GM12878 (cell line): ENCODE results near the gene TK1. TPM values are rescaled to one million over a fixed set of nuclear protein-coding genes. Genes with fewer than 3 reads are reported as not detected.

Source experiments
- ATAC-seq: fragments of 200-7000 bp; cut with Tn5 transposase; 3 replicates; pipeline ENCODE4 v1.9.1; 2020; ENCODE audit warnings: mild to moderate bottlenecking, moderate library complexity
- BruUV-seq: library from RNA; stranded (reverse); fragments of 400-500 nt; replicated peaks from 2 replicates; lab custom pipeline; 2021; lab: Mats Ljungman, UMichigan
- CTCF ChIA-PET: fragments of 300-600 bp; sonication (Branson Sonifier 250); formaldehyde crosslinking; extraction: SDS; loops from one replicate; lab custom pipeline; 2021; ENCODE audit warnings: inconsistent platforms; lab: Yijun Ruan, JAX
- POLR2A ChIA-PET: fragments of 350-600 bp; formaldehyde crosslinking; extraction: SDS; loops from one replicate; lab custom pipeline; 2021; ENCODE audit warnings: inconsistent platforms; lab: Charles Lee
- RAD21 ChIA-PET: fragments of 300-600 bp; sonication (Branson Sonifier 250); formaldehyde crosslinking; loops from one replicate; lab custom pipeline; 2023; ENCODE audit warnings: antibody characterized with exemption; ENCODE audit not compliant: unreplicated experiment; lab: Charles Lee
- SMC1A ChIA-PET: fragments of 300-600 bp; sonication (Branson Sonifier 250); formaldehyde crosslinking; loops from one replicate; lab custom pipeline; 2023; ENCODE audit not compliant: unreplicated experiment, uncharacterized antibody; lab: Charles Lee
- DNase-seq: peaks from one replicate; pipeline ENCODE4 v3.0.0-alpha.2; 2011; ENCODE audit warnings: low read depth, low spot score
- FAIRE-seq: peaks from 3 replicates; lab custom pipeline; 2011; peaks lifted over from hg19 to GRCh38; lab: Jason Lieb, UNC
- H2AFZ ChIP-seq: 2 replicates; pipeline ENCODE4 v1.6.0; 2011; ENCODE audit warnings: low read depth, low read length, control low read depth; ENCODE audit not compliant: control insufficient read depth
- H3K27ac ChIP-seq: 2 replicates; pipeline ENCODE4 v1.5.1; 2011; ENCODE audit warnings: control low read depth; ENCODE audit not compliant: control insufficient read depth, insufficient read depth
- H3K27me3 ChIP-seq, 2 experiments: replicated peaks in 1 of 2; 2 replicates each; pipeline versions ENCODE4 v1.6.0 to v1.6.1; 2011; ENCODE audit warnings: low read length in 1 of 2; ENCODE audit not compliant: control insufficient read depth in 2 of 2, insufficient read depth in 2 of 2
- H3K36me3 ChIP-seq, 2 experiments: 2 replicates each; pipeline ENCODE4 v1.5.1; 2011; ENCODE audit warnings: low read length in 1 of 2; ENCODE audit not compliant: control insufficient read depth in 2 of 2, insufficient read depth in 2 of 2
- H3K4me1 ChIP-seq: 2 replicates; pipeline ENCODE4 v1.6.1; 2011; ENCODE audit warnings: mild to moderate bottlenecking, low read length, moderate library complexity, mixed read lengths; ENCODE audit not compliant: control insufficient read depth, insufficient read depth
- H3K4me2 ChIP-seq: 2 replicates; pipeline ENCODE4 v1.6.0; 2011; ENCODE audit warnings: control low read depth; ENCODE audit not compliant: control insufficient read depth, insufficient read depth
- H3K4me3 ChIP-seq: fragments of 200-600 bp; sonication (generic); 2 replicates; pipeline ENCODE4 v1.5.1; 2016
- H3K79me2 ChIP-seq: 2 replicates; pipeline ENCODE4 v1.6.0; 2011; ENCODE audit warnings: low read length; ENCODE audit not compliant: control insufficient read depth, insufficient read depth
- H3K9ac ChIP-seq: 2 replicates; pipeline ENCODE4 v1.8.0; 2011; ENCODE audit warnings: low read length, control low read depth, mixed read lengths; ENCODE audit not compliant: control insufficient read depth, insufficient read depth
- H3K9me3 ChIP-seq: replicated peaks from 3 replicates; pipeline ENCODE4 v1.5.1; 2011; ENCODE audit warnings: mild to moderate bottlenecking, low read length; ENCODE audit not compliant: control insufficient read depth, insufficient read depth
- H4K20me1 ChIP-seq: 2 replicates; pipeline ENCODE4 v1.6.0; 2011; ENCODE audit not compliant: control insufficient read depth, insufficient read depth
- ATF7 ChIP-seq: fragments of 450-650 bp; IDR thresholded peaks from 2 replicates; pipeline ENCODE4 v1.6.1; 2016; ENCODE audit warnings: low read depth, mild to moderate bottlenecking
- BCLAF1 ChIP-seq: fragments of 450-650 bp; IDR thresholded peaks from 2 replicates; pipeline ENCODE4 v1.6.1; 2017; ENCODE audit warnings: antibody characterized with exemption, mild to moderate bottlenecking, moderate library complexity
- CBFB ChIP-seq: IDR thresholded peaks from 2 replicates; pipeline ENCODE4 v1.6.1; 2016; ENCODE audit warnings: antibody characterized with exemption, low read depth
- CBX5 ChIP-seq: sonication (generic); IDR thresholded peaks from 2 replicates; pipeline ENCODE4 v1.6.1; 2016; ENCODE audit warnings: low read depth, moderate library complexity, mild to moderate bottlenecking, inconsistent platforms
- FOXM1 ChIP-seq: IDR thresholded peaks from 2 replicates; pipeline ENCODE4 v1.6.1; 2012; ENCODE audit warnings: low read depth, mild to moderate bottlenecking, inconsistent platforms, low read length, moderate library complexity
- HCFC1 ChIP-seq: fragments of 150-350 bp; IDR thresholded peaks from 2 replicates; pipeline ENCODE4 v1.6.1; 2014; ENCODE audit warnings: low read length
- HDAC2 ChIP-seq: fragments of 200-600 bp; sonication (generic); IDR thresholded peaks from 2 replicates; pipeline ENCODE4 v1.6.1; 2017
- MYB ChIP-seq: fragments of 150-350 bp; IDR thresholded peaks from 2 replicates; pipeline ENCODE4 v1.6.1; 2014; ENCODE audit warnings: mild to moderate bottlenecking, low read depth, low read length, borderline replicate concordance
- NFIC ChIP-seq: IDR thresholded peaks from 2 replicates; pipeline ENCODE4 v1.6.1; 2012; ENCODE audit warnings: low read depth, mild to moderate bottlenecking, inconsistent platforms, low read length, moderate library complexity
- NR2C2 ChIP-seq: IDR thresholded peaks from 2 replicates; pipeline ENCODE4 v1.6.1; 2011; ENCODE audit warnings: borderline replicate concordance, low read depth; ENCODE audit not compliant: control insufficient read depth, insufficient read length
- PAX8 ChIP-seq: fragments of 450-650 bp; IDR thresholded peaks from 2 replicates; pipeline ENCODE4 v1.6.1; 2017; ENCODE audit warnings: mild to moderate bottlenecking, moderate library complexity
- RELA ChIP-seq: fragments of 450-650 bp; IDR thresholded peaks from 2 replicates; pipeline ENCODE4 v1.8.0; 2014; ENCODE audit warnings: borderline replicate concordance; ENCODE audit not compliant: partially characterized antibody
- SKIL ChIP-seq: fragments of 450-650 bp; IDR thresholded peaks from 2 replicates; pipeline ENCODE4 v1.6.1; 2017; ENCODE audit warnings: mild to moderate bottlenecking, low read depth, inconsistent platforms; ENCODE audit not compliant: poor library complexity, severe bottlenecking
- SREBF1 ChIP-seq: IDR thresholded peaks from 2 replicates; pipeline ENCODE4 v1.6.1; 2012; ENCODE audit warnings: mild to moderate bottlenecking, low read length
- SRF ChIP-seq, 2 experiments: IDR thresholded peaks; 2 replicates each; pipeline ENCODE4 v1.6.1; 2011; ENCODE audit warnings: low read depth in 2 of 2, low read length in 2 of 2, mild to moderate bottlenecking in 1 of 2, moderate library complexity in 1 of 2
- USF2 ChIP-seq: IDR thresholded peaks from 2 replicates; pipeline ENCODE4 v1.6.1; 2011; ENCODE audit warnings: low read depth, low read length, improper control_type of control experiment, borderline replicate concordance
- ZNF622 ChIP-seq: fragments of 450-650 bp; IDR thresholded peaks from 2 replicates; pipeline ENCODE4 v1.6.1; 2017; ENCODE audit warnings: mild to moderate bottlenecking, inconsistent platforms
- WGBS: methylation state at CpG from one replicate; pipeline ENCODE4 v1.1.6; 2016; ENCODE audit warnings: low lambda C conversion rate; ENCODE audit not compliant: insufficient replicate concordance, insufficient coverage; ENCODE audit errors: missing lambda C conversion rate; 5-methylcytosine and 5-hydroxymethylcytosine counted together
- in situ Hi-C: fragments of 300-500 bp; cut with MboI; formaldehyde crosslinking; loops from 9 replicates; pipeline ENCODE4 v1.14.3; 2018; ENCODE audit warnings: mixed read lengths
- intact Hi-C: fragments of 100-400 bp; cut with micrococcal nuclease; formaldehyde crosslinking; loops from one replicate; pipeline ENCODE4 v1.14.2; 2022; ENCODE audit not compliant: unreplicated experiment
- polyA plus RNA-seq, 11 experiments: library from polyadenylated mRNA; depleted of rRNA in 4 of 11; unstranded in 6 of 11; stranded (reverse) in 5 of 11; fragments of >200 nt; fragmentation: Nextera tagmentation in 4 of 11; fragmentation: Illumina TruSeq in 1 of 11; extraction: Ambion mirVana in 4 of 11; extraction: Trizol in 1 of 11; gene quantifications; 1 replicate in 1 of 11; 2 replicates in 10 of 11; pipeline versions ENCODE4 v1.2.1 to v1.2.3, GENCODE V29; 2011 to 2016; ENCODE audit warnings: inconsistent platforms in 2 of 11, missing spikeins in 2 of 11, low read depth in 1 of 11
- total RNA-seq, 4 experiments: library from RNA; depleted of rRNA in 3 of 4; stranded (reverse); fragments of >200 nt in 3 of 4; fragmentation: Illumina TruSeq in 1 of 4; extraction: Trizol in 1 of 4; gene quantifications; 2 replicates each; pipeline versions ENCODE4 v1.2.1 to v1.2.3, GENCODE V29; 2013 to 2021

The TK1 gene
- total and polyA plus RNA-seq, 10 of the 15 experiments (the other 5 are each of a cell fraction or from before 2014, with no cell fraction given): 4.6 to 175 (median 77.9) TPM

GRCh38 chr17:78168242-78168902, 18.5 kb downstream of the TK1 start, which contains the start of gene SYNGR2:
TSS of gene SYNGR2 (plus strand) at chr17:78168581. CDS start at chr17:78168617, 36 bp downstream.
- ChIA-PET CTCF (interaction anchor here (1.9 kb wide), 1 partner anchor 34 kb away, joined by 8 read pairs; no protein-coding TSS in a partner anchor), RAD21 (interaction anchor here (1.0 to 2.2 kb wide), 2 partner anchors 16 to 52 kb away, joined by 5 to 6 read pairs; no protein-coding TSS in a partner anchor), POLR2A (interaction anchor here (0.6 to 8.7 kb wide), 7 partner anchors 8 to 127 kb away, joined by 4 to 85 read pairs (median 7); partner anchors contain the start of genes TMC6 and TMC8), SMC1A (interaction anchor here (1.4 to 1.9 kb wide), 4 partner anchors 14 to 20 kb away, joined by 3 to 11 read pairs (median 6); no protein-coding TSS in a partner anchor)
- Histone ChIP-seq H4K20me1 (no peaks in the 10 kb centered on the region; the same call in 1 of the 2 replicates), H3K9me3 (no peaks in the 10 kb centered on the region), H3K4me2 (peak within 1 kb of the TSS; percentile 96), H3K4me1 (peaks cover 30% of the 10 kb centered on the region), H3K9ac (peak within 1 kb of the TSS; percentile 97), H3K79me2 (peaks cover 54% of the 10 kb centered on the region), H2AFZ (peak within 1 kb of the TSS; percentile 81), H3K4me3 (peak within 1 kb of the TSS; percentile 70), H3K27ac (peak within 1 kb of the TSS; percentile 94), H3K36me3 (peaks cover 0 to 17% of the 10 kb centered on the region in 2 experiments; a peak in 3 of 4 replicates), H3K27me3 (no peaks in the 10 kb centered on the region)
- ATAC-seq (peak; percentile 70), FAIRE-seq (no peak), DNase-seq (no peak)
- WGBS: under 1% methylated on average over 54 of the region's 84 CpGs
- intact Hi-C loops: loop anchor here (2.0 kb wide), 1 partner anchor 14 kb away; no protein-coding TSS in a partner anchor
- BruUV-seq: no TSS peak
- in situ Hi-C loops: loop anchor here (25.0 kb wide), 1 partner anchor 1906 kb away; the partner anchor contains the start of gene UBALD2
- no peak for TF ChIP-seq SKIL
- no peak for TF ChIP-seq USF2
- no peak for TF ChIP-seq SREBF1
- TF ChIP-seq NFIC: no peak
- no peak for TF ChIP-seq FOXM1
- TF ChIP-seq PAX8: no peak
- TF ChIP-seq HCFC1: no peak
- TF ChIP-seq ATF7: no peak
- TF ChIP-seq SRF (IDR thresholded peaks at IDR 0.05; ENCODE audit: low read depth in 2 of 2, low read length in 2 of 2): no peak
- TF ChIP-seq RELA: peak; percentile 59
- TF ChIP-seq BCLAF1: 0 out of 2 replicates have a peak, but pooled peaks have one; percentile 39
- no peak for TF ChIP-seq CBX5
- TF ChIP-seq NR2C2: no peak
- no peak for TF ChIP-seq MYB
- TF ChIP-seq CBFB: no peak
- TF ChIP-seq ZNF622: no peak
- no peak for TF ChIP-seq HDAC2
